ENCODE data around the gene CES1. TPM values are rescaled to one million over a fixed set of nuclear protein-coding genes. Genes with fewer than 3 reads are reported as not detected.
"Not testable (repeated sequence)": the region's sequence is repeated elsewhere in the genome, so short reads cannot be mapped to it uniquely, and the experiment has no call there.

The CES1 gene
- total RNA-seq, 1 donor from 2014 or later, result 29.1 TPM

DNA sequence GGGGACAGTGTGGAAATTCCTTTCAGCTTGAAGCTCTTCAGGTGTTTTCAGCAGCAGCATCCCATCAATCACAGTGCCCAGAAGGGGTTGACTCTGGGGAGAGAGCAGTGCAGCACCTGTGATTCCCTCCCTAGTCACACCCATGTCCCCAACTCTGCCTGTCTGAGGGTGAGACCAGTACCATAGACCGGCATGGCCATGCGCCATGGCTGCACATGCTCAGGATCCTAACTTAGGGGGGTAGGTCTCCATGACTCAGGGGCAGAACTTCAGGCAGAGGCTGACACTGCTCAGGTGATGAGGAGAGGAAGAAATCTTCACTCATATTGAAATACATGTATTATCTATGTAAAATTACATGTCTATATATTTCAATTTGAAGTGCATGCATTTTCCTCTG is 19.9 kb downstream of the CES1 start:
- H3K27me3 ChIP-seq (ENCODE audit: low read depth), result peaks cover 12% of the 10 kb centered on the region
- no peak for DNase-seq
- H3K27ac ChIP-seq (replicated peaks), result no peak overlapping the region
- H3K4me1 ChIP-seq, result no peaks in the 10 kb centered on the region
- no peak overlapping the region for H3K4me3 ChIP-seq
- intact Hi-C loops (cut with micrococcal nuclease), result no loop called here
- TF ChIP-seq, protein P1, sequence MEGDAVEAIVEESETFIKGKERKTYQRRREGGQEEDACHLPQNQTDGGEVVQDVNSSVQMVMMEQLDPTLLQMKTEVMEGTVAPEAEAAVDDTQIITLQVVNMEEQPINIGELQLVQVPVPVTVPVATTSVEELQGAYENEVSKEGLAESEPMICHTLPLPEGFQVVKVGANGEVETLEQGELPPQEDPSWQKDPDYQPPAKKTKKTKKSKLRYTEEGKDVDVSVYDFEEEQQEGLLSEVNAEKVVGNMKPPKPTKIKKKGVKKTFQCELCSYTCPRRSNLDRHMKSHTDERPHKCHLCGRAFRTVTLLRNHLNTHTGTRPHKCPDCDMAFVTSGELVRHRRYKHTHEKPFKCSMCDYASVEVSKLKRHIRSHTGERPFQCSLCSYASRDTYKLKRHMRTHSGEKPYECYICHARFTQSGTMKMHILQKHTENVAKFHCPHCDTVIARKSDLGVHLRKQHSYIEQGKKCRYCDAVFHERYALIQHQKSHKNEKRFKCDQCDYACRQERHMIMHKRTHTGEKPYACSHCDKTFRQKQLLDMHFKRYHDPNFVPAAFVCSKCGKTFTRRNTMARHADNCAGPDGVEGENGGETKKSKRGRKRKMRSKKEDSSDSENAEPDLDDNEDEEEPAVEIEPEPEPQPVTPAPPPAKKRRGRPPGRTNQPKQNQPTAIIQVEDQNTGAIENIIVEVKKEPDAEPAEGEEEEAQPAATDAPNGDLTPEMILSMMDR (IDR thresholded peaks at IDR 0.05; ENCODE audit: borderline replicate concordance), result no peak
- H3K36me3 ChIP-seq, result no peaks in the 10 kb centered on the region
- no peaks in the 10 kb centered on the region for H3K9me3 ChIP-seq (replicated peaks)

DNA sequence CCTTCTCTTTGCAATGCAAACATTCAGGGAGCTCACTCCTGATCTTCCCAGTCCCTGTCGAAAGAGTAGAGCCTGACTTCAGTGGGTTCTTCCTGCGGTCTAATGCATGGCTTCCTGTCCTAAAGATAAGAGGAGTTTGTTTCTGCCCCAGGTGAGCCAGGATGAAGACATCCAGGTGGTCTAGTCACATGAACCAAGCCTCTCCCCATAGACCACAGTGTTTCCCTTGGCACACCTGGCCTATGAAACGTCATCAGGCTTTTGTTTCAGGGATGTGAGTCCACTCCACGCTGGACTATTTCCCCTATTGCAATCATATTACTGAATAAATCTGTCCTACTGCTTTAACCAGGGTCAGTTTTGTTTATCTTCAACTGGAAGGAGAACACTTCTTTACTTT is 21.1 kb downstream of the CES1 start:
- H3K36me3 ChIP-seq, result no peaks in the 10 kb centered on the region
- DNase-seq, result no peak
- H3K27me3 ChIP-seq (ENCODE audit: low read depth), result peaks cover 3% of the 10 kb centered on the region
- intact Hi-C loops (cut with micrococcal nuclease), result no loop called here
- H3K4me3 ChIP-seq, result no peak overlapping the region
- no peaks in the 10 kb centered on the region for H3K9me3 ChIP-seq (replicated peaks)
- TF ChIP-seq, protein P1 (IDR thresholded peaks at IDR 0.05; ENCODE audit: borderline replicate concordance), result no peak
- no peak overlapping the region for H3K27ac ChIP-seq (replicated peaks)
- no peaks in the 10 kb centered on the region for H3K4me1 ChIP-seq

DNA sequence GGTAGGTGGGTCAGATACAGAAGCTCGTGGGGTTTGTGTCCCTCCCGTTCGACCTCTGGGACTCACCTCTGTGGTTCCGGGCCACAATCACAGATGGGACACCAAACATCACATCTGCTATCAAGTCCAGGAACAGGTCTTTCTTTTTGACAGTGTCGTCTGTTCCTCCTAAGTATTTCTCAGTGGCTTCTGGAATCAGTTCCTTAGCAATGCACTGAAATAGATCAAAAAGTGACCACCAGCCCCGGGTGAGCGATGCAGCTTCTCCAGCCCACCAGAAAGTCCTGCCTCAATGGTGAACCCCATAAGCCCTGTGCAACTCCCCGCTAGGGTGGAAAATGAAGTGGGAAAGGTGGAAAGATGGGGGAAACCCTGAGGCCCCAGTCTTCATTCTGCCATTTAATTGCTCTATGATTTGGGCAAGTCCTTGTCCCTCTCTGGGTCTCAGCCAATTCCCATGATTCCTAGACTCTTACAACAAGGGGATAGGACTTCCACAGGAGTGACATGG is 22.4 kb downstream of the CES1 start:
- Histone ChIP-seq H3K4me1 (no peaks in the 10 kb centered on the region), H3K4me3 (no peak overlapping the region), H3K27me3 (ENCODE audit: low read depth) (no peaks in the 10 kb centered on the region), H3K9me3 (replicated peaks) (no peaks in the 10 kb centered on the region), H3K36me3 (no peaks in the 10 kb centered on the region), H3K27ac (replicated peaks) (no peak overlapping the region)
- TF ChIP-seq, protein P1 (IDR thresholded peaks at IDR 0.05; ENCODE audit: borderline replicate concordance), result no peak
- no peak for DNase-seq
- intact Hi-C loops (cut with micrococcal nuclease), result no loop called here

DNA sequence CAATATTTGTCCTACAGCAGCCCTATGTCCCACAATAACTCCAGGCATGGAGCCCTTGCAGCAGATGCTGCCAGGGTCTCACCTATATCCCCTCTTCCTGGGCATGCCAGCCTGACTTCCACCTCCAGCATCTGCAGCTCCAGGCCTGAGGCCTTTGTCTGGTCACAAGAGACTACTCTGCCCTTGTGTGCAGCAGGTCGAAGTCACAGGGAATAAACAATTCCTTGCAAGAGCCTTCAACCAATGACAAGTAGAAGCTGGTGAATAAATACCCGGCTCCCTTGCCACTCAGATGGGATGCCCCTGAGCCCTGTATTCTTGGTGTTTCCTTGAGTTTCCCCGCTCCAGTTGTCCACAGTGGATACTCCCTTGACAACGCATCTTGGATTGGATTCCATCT is 23.0 kb downstream of the CES1 start:
- DNase-seq, result no peak
- Histone ChIP-seq H3K9me3 (replicated peaks) (no peaks in the 10 kb centered on the region), H3K36me3 (no peaks in the 10 kb centered on the region), H3K27ac (replicated peaks) (no peak overlapping the region), H3K27me3 (ENCODE audit: low read depth) (no peaks in the 10 kb centered on the region), H3K4me3 (no peak overlapping the region), H3K4me1 (no peaks in the 10 kb centered on the region)
- TF ChIP-seq, protein P1 (IDR thresholded peaks at IDR 0.05; ENCODE audit: borderline replicate concordance), result no peak
- intact Hi-C loops (cut with micrococcal nuclease), result no loop called here

DNA sequence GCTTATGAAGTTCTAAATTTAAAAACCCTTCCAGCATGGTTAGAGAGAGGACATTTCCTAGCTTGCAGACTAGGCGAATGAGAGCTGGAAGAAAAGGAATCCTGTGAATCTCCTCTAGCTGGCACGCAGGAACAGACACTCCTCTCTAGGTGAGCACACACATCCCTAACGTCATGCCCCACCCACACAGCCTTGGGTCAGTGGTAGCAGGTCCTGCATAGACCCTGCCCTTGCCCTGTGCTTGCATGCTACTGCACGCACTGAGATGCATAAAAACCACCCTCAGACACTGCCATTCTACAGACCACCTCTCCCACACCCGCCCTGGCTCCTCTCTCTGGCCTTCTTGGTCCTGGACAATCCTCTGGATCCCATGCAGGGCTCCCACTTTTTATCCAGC is 23.5 kb downstream of the CES1 start:
- Histone ChIP-seq H3K4me1 (no peaks in the 10 kb centered on the region), H3K9me3 (replicated peaks) (no peaks in the 10 kb centered on the region), H3K27me3 (ENCODE audit: low read depth) (no peaks in the 10 kb centered on the region), H3K4me3 (no peak overlapping the region), H3K36me3 (no peaks in the 10 kb centered on the region), H3K27ac (replicated peaks) (no peak overlapping the region)
- TF ChIP-seq, protein P1 (IDR thresholded peaks at IDR 0.05; ENCODE audit: borderline replicate concordance), result no peak
- intact Hi-C loops (cut with micrococcal nuclease), result no loop called here
- no peak for DNase-seq

DNA sequence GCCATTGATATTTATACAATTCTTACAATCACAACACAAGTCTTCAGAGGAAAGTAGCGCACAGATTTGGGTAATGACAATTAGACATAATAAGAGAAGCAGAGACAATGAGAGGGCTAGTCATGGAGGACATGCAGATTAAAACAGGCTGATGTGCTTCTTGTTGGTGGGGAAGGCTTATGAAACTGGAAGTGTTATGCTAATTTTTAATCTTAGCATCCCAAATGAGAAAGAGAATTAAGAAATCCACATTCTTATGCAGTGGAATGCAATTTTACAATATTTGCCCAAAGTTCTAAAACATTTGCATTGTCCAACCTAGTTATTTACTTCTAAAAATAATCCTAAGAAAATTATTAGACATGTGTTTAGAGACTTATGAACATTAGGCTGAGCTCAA is 24.6 kb downstream of the CES1 start:
- intact Hi-C loops (cut with micrococcal nuclease); H3K36me3 ChIP-seq; H3K9me3 ChIP-seq (replicated peaks); H3K4me3 ChIP-seq; H3K27me3 ChIP-seq (ENCODE audit: low read depth); DNase-seq; H3K27ac ChIP-seq (replicated peaks); H3K4me1 ChIP-seq: not testable (repeated sequence)

DNA sequence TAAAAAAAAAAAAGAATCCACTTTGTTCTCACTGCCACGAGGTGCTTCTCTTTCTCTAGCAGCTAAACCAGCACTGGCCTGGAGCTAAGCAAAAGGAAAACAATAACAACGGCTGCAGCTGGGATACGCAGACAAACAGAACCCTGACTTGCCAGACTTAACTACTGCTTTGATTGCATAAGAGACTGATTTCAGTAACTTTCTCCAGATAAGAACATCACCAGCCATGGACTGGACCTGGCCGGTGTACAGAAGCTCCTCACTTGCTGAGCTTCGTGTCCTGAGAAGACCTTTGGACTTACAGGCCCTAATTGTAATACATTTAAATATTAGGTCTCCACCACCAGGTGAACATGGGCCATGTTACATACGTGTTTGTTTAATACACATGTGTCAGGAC is 27.8 kb downstream of the CES1 start:
- H3K9me3 ChIP-seq (replicated peaks); H3K4me1 ChIP-seq; H3K27ac ChIP-seq (replicated peaks); intact Hi-C loops (cut with micrococcal nuclease); H3K36me3 ChIP-seq; H3K27me3 ChIP-seq (ENCODE audit: low read depth); DNase-seq; H3K4me3 ChIP-seq: not testable (repeated sequence)

DNA sequence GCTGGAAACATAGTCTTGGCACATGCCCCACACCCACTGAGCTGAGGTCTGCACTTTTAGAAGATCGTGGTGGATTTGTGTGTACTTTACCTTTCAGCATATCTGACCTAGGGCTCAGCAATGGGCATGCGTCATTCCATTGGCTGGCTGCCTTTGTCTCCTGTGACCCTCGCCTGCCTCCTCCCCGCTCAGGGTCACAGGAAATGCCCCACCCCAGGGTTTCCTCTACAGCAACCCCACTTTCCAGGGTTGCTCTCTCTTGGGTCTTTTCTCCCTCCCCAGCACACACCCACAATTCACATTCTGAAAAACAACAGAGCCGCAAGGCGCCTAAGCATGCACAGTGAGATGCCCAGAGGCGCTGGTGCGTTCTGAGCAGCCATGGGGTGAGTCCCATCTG is 29.2 kb downstream of the CES1 start:
- H3K27ac ChIP-seq (replicated peaks); H3K27me3 ChIP-seq (ENCODE audit: low read depth); H3K4me1 ChIP-seq; H3K36me3 ChIP-seq; H3K4me3 ChIP-seq; H3K9me3 ChIP-seq (replicated peaks); intact Hi-C loops (cut with micrococcal nuclease); DNase-seq: not testable (repeated sequence)

DNA sequence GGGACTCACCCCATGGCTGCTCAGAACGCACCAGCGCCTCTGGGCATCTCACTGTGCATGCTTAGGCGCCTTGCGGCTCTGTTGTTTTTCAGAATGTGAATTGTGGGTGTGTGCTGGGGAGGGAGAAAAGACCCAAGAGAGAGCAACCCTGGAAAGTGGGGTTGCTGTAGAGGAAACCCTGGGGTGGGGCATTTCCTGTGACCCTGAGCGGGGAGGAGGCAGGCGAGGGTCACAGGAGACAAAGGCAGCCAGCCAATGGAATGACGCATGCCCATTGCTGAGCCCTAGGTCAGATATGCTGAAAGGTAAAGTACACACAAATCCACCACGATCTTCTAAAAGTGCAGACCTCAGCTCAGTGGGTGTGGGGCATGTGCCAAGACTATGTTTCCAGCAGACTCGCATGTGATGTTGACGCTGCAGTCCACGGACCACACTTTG is 39.9 kb downstream of the CES1 start:
- H3K9me3 ChIP-seq (replicated peaks); DNase-seq; intact Hi-C loops (cut with micrococcal nuclease); H3K36me3 ChIP-seq; H3K27ac ChIP-seq (replicated peaks); H3K4me1 ChIP-seq; H3K4me3 ChIP-seq; H3K27me3 ChIP-seq (ENCODE audit: low read depth): not testable (repeated sequence)

Measured in left ventricle myocardium inferior (tissue), 1 donor.